ENCODE measurements around the gene PDK4.

- no peak for TF ChIP-seq CTCF (IDR thresholded peaks at IDR 0.05)
- no peak for TF ChIP-seq POLR2AphosphoS5 (IDR thresholded peaks at IDR 0.05)
These were observed 23.6 kb upstream of the PDK4 start for GRCh38 chr7:95619921-95620320.

All from sigmoid colon (tissue), 4 donors.